EH (cell line): ENCODE data around the gene CKAP2.
"Not testable (repeated sequence)": the region's sequence is repeated elsewhere in the genome, so short reads cannot be mapped to it uniquely, and the experiment has no call there.

Source experiments
- DNase-seq: peaks from one replicate; pipeline ENCODE4 v3.0.0-alpha.2; 2015; ENCODE audit warnings: low read depth

Gene CKAP2

GRCh38 chr13:52452470-52452869, 2.8 kb upstream of the CKAP2 start:
- DNase-seq, result no peak

DNA sequence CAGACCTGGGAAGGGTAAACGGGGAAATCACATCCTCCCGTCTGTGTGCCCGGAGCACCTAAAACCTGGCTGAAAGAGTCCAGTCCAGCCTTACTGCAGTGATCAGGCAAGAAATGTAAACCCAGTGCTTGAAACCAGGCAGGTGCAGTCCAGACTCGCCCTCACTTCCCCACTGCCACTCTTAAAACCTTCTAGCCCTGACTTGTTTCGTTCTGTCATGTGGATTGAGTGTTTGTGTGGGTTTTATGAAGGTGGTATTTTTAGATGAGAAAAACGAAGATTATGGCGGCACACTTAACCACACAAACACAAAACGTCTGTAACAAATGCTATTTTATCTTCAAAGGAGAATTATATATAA, 839 bp upstream of the CKAP2 start:
- no peak for DNase-seq

DNA sequence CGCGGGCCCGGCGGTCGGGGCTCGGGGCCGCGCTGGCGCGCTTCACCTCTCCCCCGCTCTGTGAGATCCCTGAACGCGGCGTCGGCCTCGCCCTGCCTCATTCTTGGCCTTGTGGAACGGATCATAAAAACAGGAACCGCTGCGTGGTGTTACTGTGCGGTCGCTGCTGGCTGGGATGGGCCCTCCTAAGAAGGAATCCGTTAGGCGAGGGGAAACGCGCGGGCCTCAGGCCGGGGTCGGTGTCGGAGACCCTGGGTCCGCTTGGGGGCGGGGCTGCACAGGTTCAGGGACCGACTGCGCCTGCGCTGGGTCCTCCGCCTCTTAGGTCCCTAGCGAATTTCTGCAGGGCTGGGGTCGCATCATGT, 381 bp downstream of the CKAP2 start:
- peak; percentile 72 for DNase-seq

DNA sequence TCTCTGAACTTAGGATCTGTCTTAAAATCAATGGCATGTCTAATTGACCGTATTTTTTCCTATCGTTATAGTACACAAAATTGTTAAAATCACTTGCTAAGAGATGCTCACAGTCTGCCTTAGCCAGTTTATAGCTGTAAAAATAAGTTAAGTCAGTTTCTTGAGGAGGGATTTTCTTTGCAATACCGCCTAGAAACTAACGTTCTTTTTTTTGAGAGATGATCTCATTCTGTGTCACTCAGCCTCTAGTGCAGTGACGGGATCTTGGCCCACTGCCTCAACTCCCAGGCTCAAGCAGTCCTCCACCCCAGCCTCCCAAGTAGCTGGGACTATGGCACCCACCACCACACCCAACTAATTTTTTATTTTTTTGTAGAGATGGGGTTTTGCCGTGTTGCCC, 4.4 kb downstream of the CKAP2 start:
- DNase-seq, result peak; percentile 81

DNA sequence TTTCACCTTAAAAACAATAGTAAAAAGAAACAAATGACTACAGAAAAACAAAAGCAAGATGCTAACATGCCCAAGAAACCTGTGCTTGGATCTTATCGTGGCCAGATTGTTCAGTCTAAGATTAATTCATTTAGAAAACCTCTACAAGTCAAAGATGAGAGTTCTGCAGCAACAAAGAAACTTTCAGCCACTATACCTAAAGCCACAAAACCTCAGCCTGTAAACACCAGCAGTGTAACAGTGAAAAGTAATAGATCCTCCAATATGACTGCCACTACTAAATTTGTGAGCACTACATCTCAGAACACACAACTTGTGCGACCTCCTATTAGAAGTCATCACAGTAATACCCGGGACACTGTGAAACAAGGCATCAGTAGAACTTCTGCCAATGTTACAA, 6.0 kb downstream of the CKAP2 start:
- DNase-seq, result no peak

- no peak for DNase-seq
Measured at GRCh38 chr13:52463526-52463925, 8.2 kb downstream of the CKAP2 start.

DNA sequence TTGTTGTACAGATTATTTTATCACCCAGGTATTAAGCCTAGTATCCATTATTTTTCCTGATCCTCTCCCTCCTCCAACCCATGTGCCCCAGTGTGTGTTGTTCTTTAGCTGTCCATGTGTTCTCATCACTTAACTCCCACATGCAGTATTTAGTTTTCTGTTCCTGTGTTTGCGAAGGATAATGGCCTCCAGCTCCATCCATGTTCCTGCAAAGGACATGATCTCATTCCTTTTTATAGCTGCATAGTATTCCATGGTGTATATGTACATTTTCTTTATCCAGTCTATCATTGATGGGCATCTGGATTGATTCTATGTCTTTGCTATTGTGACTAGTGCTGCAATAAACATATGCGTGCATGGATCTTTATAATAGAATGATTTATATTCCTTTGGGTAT, 13.2 kb downstream of the CKAP2 start:
- not testable (repeated sequence) for DNase-seq

- DNase-seq, result not testable (repeated sequence)
Measured at GRCh38 chr13:52480677-52481428, 25.6 kb downstream of the CKAP2 start.

- DNase-seq, result not testable (repeated sequence)
Measured at GRCh38 chr13:52487078-52487477, 31.8 kb downstream of the CKAP2 start.

DNA sequence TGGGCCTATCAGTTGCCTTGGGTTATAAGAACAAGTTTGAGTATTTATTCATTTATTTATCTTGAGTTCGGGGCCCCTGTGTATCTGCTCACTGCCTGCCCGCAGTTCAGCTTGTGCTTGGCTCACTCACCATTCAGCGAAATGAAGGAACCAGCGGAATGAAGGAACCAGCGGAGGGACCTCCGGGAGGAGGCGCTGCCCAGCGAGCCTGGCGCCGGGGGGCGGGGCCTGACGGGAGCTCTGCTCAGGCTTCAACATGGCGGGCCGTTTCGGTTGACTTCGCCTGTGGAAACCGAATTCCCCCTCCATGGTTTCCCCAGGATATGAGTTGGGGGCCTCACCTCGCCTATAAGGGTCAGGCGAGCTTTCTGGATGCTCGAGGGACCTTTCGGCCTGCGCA, 33.5 kb downstream of the CKAP2 start:
- DNase-seq, result not testable (repeated sequence)

DNA sequence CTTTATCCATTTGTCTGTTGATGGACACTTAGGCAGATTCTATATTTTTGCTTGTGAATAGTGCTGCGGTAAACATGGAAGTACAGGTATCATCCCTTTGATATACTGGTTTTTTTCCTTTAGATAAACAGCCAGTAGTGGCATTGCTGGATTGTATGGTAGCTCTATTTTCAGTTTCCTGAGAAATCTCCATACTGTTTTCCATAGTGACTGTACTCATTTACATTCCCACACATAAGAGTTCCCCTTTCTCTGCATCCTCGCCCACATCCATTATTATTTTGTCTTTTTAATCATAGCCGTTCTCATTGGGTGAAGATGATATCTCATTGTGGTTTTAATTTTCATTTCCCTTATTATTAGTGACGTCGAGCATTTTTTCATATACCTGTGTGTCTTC, 35.7 kb downstream of the CKAP2 start:
- DNase-seq, result not testable (repeated sequence)

GRCh38 chr13:52494241-52494640, 39.0 kb downstream of the CKAP2 start:
- not testable (repeated sequence) for DNase-seq

DNA sequence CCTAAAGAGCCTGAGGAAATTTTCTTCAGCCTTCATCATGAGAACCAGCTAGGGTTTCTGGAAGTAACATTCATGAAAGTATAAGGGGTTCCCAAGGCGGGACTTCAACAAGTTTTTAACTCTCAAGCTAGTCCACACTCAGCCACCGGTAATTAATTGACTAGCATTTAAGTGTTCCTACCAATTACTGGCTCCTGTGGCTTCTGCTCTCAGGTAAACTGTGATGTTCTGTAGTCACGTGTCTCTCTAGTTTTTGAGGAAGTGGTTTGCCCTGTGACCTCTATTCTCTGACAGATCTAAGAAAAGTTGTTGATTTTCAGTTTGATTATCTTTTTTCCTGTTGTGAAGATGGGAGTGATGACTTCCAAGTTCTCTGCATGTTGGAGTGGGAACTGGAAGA, 42.7 kb downstream of the CKAP2 start:
- not testable (repeated sequence) for DNase-seq

DNA sequence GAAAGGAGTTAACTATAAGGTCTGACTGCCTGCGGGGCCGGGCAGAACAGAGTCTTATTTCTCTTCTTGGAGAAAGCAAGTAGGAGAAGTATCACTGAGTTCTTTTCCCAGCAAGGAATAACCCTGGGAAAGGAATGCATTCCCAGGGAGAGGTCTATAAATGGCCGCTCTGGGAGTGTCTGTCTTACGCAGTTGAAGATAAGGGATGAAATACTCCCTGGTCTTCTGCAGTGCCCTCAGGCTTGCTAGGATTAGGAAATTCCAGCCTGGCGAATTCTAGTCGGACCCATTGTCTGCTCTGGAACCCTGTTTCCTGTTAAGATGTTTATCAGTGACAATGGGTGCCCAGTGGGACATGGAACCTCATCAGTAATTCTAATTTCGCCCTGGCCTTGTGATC, 47.0 kb downstream of the CKAP2 start:
- DNase-seq, result not testable (repeated sequence)

- DNase-seq, result not testable (repeated sequence)
Measured at GRCh38 chr13:52505843-52506242, 50.6 kb downstream of the CKAP2 start.

- DNase-seq, result not testable (repeated sequence)
Measured at GRCh38 chr13:52509532-52509931, 54.3 kb downstream of the CKAP2 start.

- DNase-seq, result not testable (repeated sequence)
Measured at GRCh38 chr13:52510221-52510797, 55.0 kb downstream of the CKAP2 start.

DNA sequence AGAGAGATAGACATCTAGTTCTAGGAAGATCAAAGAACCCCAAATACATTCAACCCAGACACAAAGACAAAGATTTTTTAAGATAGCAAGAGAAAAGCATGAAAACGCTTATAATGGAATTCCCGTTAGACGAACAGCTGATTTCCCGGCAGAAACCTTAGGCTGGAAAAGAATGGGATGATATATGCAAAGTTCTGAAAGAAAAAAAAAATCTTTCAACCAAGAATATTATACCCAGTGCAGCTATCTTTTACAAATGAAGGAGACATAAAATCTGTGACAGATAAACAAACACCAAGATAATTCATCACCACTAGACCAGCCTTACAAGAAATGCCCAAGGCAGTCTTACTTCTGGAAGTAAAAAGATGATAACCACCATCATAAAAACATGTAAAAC, 56.3 kb downstream of the CKAP2 start:
- not testable (repeated sequence) for DNase-seq

DNA sequence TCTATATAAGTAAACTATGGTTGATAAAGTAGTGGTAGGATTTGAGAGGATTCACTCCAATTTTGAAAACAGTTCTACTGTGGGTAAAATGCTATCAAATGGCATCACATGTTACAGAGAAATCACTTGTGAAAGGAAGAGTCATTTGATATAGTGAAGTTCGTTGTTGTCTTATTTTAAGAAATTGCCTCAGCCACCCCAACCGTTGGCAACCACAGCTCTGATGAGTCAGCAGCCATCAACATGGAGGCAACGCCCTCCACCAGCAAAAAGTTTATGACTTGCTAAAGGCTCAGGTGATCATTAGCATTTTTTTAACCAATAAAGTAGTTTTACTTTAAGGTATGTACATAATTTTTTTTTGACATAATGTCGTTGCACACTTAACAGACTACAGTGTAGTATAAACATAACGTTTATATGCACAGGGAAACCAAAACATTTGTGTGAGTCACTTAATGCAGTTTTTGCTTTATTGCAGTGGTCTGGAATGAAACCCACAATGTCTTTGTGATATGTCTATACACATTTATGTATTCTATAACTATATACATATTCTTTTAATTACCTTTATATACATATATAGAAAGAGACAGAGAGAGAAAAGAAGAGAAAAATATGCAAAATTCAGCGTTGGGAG, 58.8 kb downstream of the CKAP2 start:
- DNase-seq, result peak; percentile 0

- DNase-seq, result not testable (repeated sequence)
Measured at GRCh38 chr13:52523323-52523722, 68.0 kb downstream of the CKAP2 start.
